ENCODE results near the gene PARVG. TPM values are rescaled to one million over a fixed set of nuclear protein-coding genes. Genes with fewer than 3 reads are reported as not detected.

Gene PARVG
- total RNA-seq, 1 donor from 2014 or later: not detected

GRCh38 chr22:44163536-44163935, 17.2 kb upstream of the PARVG start:
- TF ChIP-seq CTCF (IDR thresholded peaks at IDR 0.05; ENCODE audit: partially characterized antibody, unreplicated experiment): no peak
- Mint-ChIP-seq H3K9me3 (ENCODE audit: unreplicated experiment) (peaks cover 3% of the 10 kb centered on the region), H3K4me3 (ENCODE audit: unreplicated experiment) (no peak overlapping the region), H3K36me3 (ENCODE audit: unreplicated experiment) (peaks cover 4% of the 10 kb centered on the region), H3K27me3 (ENCODE audit: unreplicated experiment) (no peaks in the 10 kb centered on the region), H3K4me1 (ENCODE audit: low read depth, unreplicated experiment) (peaks cover 5% of the 10 kb centered on the region), H3K27ac (ENCODE audit: unreplicated experiment) (no peak overlapping the region)
- no peak for DNase-seq

- Mint-ChIP-seq H3K27me3 (ENCODE audit: unreplicated experiment) (no peaks in the 10 kb centered on the region), H3K4me1 (ENCODE audit: low read depth, unreplicated experiment) (peaks cover under 1% of the 10 kb centered on the region), H3K4me3 (ENCODE audit: unreplicated experiment) (no peak overlapping the region), H3K27ac (ENCODE audit: unreplicated experiment) (no peak overlapping the region), H3K9me3 (ENCODE audit: unreplicated experiment) (peaks cover 3% of the 10 kb centered on the region), H3K36me3 (ENCODE audit: unreplicated experiment) (peaks cover under 1% of the 10 kb centered on the region)
- DNase-seq: no peak
- no peak for TF ChIP-seq CTCF (IDR thresholded peaks at IDR 0.05; ENCODE audit: partially characterized antibody, unreplicated experiment)
Observed at GRCh38 chr22:44164031-44164430, 16.7 kb upstream of the PARVG start.

GRCh38 chr22:44165286-44165874, 15.3 kb upstream of the PARVG start:
- TF ChIP-seq CTCF (IDR thresholded peaks at IDR 0.05; ENCODE audit: partially characterized antibody, unreplicated experiment): no peak
- no peak overlapping the region for H3K27ac Mint-ChIP-seq (ENCODE audit: unreplicated experiment)
- H3K36me3 Mint-ChIP-seq (ENCODE audit: unreplicated experiment): no peaks in the 10 kb centered on the region
- H3K9me3 Mint-ChIP-seq (ENCODE audit: unreplicated experiment): peaks cover 2% of the 10 kb centered on the region
- H3K4me1 Mint-ChIP-seq (ENCODE audit: low read depth, unreplicated experiment): no peaks in the 10 kb centered on the region
- H3K27me3 Mint-ChIP-seq (ENCODE audit: unreplicated experiment): no peaks in the 10 kb centered on the region
- DNase-seq: no peak
- H3K4me3 Mint-ChIP-seq (ENCODE audit: unreplicated experiment): no peak overlapping the region

GRCh38 chr22:44166498-44167276, 14.0 kb upstream of the PARVG start:
- no peak for TF ChIP-seq CTCF (IDR thresholded peaks at IDR 0.05; ENCODE audit: partially characterized antibody, unreplicated experiment)
- Mint-ChIP-seq H3K4me1 (ENCODE audit: low read depth, unreplicated experiment) (no peaks in the 10 kb centered on the region), H3K9me3 (ENCODE audit: unreplicated experiment) (peaks cover 2% of the 10 kb centered on the region), H3K36me3 (ENCODE audit: unreplicated experiment) (no peaks in the 10 kb centered on the region), H3K27me3 (ENCODE audit: unreplicated experiment) (peaks cover 1% of the 10 kb centered on the region), H3K4me3 (ENCODE audit: unreplicated experiment) (no peak overlapping the region), H3K27ac (ENCODE audit: unreplicated experiment) (no peak overlapping the region)
- no peak for DNase-seq

GRCh38 chr22:44167501-44167900, 13.2 kb upstream of the PARVG start:
- Mint-ChIP-seq H3K36me3 (ENCODE audit: unreplicated experiment) (no peaks in the 10 kb centered on the region), H3K27ac (ENCODE audit: unreplicated experiment) (no peak overlapping the region), H3K27me3 (ENCODE audit: unreplicated experiment) (peaks cover 1% of the 10 kb centered on the region), H3K9me3 (ENCODE audit: unreplicated experiment) (peaks cover 3% of the 10 kb centered on the region), H3K4me3 (ENCODE audit: unreplicated experiment) (no peak overlapping the region), H3K4me1 (ENCODE audit: low read depth, unreplicated experiment) (no peaks in the 10 kb centered on the region)
- DNase-seq: no peak
- TF ChIP-seq CTCF (IDR thresholded peaks at IDR 0.05; ENCODE audit: partially characterized antibody, unreplicated experiment): no peak

Data from glutamatergic neuron (in vitro differentiated cells).